Lower leg skin (tissue), 4 donors: ENCODE data around the gene TMEM132A. TPM values are rescaled to one million over a fixed set of nuclear protein-coding genes. Genes with fewer than 3 reads are reported as not detected.

Source experiments
- DNase-seq, 2 donors: peaks; one replicate each; pipeline ENCODE4 v3.0.0-alpha.2; 2019; ENCODE audit warnings: low spot score in 2 of 2
- H3K4me3 ChIP-seq: fragments of 200-600 bp; sonication (generic); 2 replicates; pipeline ENCODE4 v1.5.1; 2017; ENCODE audit warnings: mild to moderate bottlenecking, low read depth; ENCODE audit not compliant: poor library complexity, severe bottlenecking
- CTCF ChIP-seq, 3 donors: fragments of 450-650 bp; IDR thresholded peaks; one replicate each; pipeline ENCODE4 v1.5.1; 2016; ENCODE audit warnings: antibody characterized with exemption in 3 of 3, mild to moderate bottlenecking in 3 of 3, moderate library complexity in 2 of 3
- POLR2A ChIP-seq, 2 donors: fragments of 450-650 bp; IDR thresholded peaks; one replicate each; pipeline ENCODE4 v1.6.1; 2016 to 2017; ENCODE audit warnings: antibody characterized with exemption in 2 of 2, mild to moderate bottlenecking in 1 of 2, moderate library complexity in 1 of 2
- WGBS, 2 donors: methylation state at CpG; one replicate each; pipeline ENCODE4 v1.1.5; 2018; 5-methylcytosine and 5-hydroxymethylcytosine counted together
- intact Hi-C: fragments of 100-400 bp; cut with DNase I; formaldehyde crosslinking; loops from one replicate; pipeline ENCODE4 v1.15.0; 2023; ENCODE audit warnings: low total_unique reads
- total RNA-seq, 4 donors: library from RNA; depleted of rRNA; stranded (reverse); fragments of >200 nt; gene quantifications; one replicate each; pipeline ENCODE4 v1.1.0, GENCODE V29; 2016

TMEM132A gene
- total RNA-seq, 4 donors from 2014 or later: 2.9 to 13.7 (median 5.3) TPM

DNA sequence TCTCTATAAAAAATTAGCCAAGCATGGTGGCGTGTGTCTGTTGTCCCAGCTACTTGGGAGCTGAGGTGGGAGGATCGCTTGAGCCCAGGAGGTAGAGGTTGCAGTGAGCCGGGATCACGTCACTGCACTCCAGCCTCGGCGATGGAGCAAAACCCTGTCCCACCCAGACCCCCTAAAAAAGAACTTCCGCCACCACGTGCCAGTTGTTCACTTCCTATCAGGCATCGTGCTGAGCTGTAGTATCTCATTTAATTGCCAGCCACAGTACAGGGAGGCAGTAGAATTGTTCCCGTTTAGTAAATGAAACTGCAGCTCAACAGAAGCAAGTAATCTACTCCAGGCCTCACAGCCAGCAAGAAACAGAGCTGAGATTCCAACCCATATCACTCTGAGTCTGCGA lies 3.0 kb upstream of the TMEM132A start:
- intact Hi-C loops: no loop called here
- WGBS, 2 donors: 95 to 96% methylated on average over 11 of the region's 11 CpGs
- TF ChIP-seq POLR2A (IDR thresholded peaks at IDR 0.05) (no peak), CTCF (IDR thresholded peaks at IDR 0.05) (no peak)
- no peak for DNase-seq
- H3K4me3 ChIP-seq: no peak overlapping the region

- 87 to 92% methylated on average over 9 to 23 of the region's 23 CpGs for WGBS, 2 donors
- intact Hi-C loops: no loop called here
- no peak overlapping the region for H3K4me3 ChIP-seq
- TF ChIP-seq POLR2A (IDR thresholded peaks at IDR 0.05): no peak
- TF ChIP-seq CTCF (IDR thresholded peaks at IDR 0.05): no peak
- DNase-seq: no peak
These were observed 2.4 kb upstream of the TMEM132A start for GRCh38 chr11:60921777-60922335.

DNA sequence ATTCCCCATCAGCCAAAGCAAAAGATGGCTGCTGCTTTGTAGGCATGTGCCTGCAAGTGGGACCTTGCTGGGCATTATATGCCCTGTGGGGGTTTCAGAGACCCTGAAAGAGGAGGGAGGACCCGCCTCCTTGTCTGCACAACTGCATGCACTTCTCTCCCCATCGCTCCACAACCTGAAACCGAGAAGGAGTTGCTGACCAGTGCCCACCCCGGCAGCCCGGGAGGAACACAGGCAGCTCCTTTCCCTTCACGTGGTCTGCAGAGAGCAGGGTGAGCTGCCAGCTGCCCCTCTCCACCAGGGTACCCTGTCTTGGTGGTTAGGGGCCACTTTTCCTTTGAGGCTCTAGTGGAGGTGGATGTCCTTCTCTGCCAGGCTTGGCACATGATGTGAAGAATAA lies 1.4 kb upstream of the TMEM132A start:
- 85 to 90% methylated on average over 5 to 6 of the region's 6 CpGs for WGBS, 2 donors
- intact Hi-C loops: no loop called here
- no peak for DNase-seq
- TF ChIP-seq POLR2A (IDR thresholded peaks at IDR 0.05) (no peak), CTCF (IDR thresholded peaks at IDR 0.05) (no peak)
- no peak overlapping the region for H3K4me3 ChIP-seq

- TF ChIP-seq POLR2A (IDR thresholded peaks at IDR 0.05): no peak
- TF ChIP-seq CTCF (IDR thresholded peaks at IDR 0.05): no peak
- WGBS, 2 donors: 78 to 80% methylated on average over 5 of the region's 5 CpGs
- H3K4me3 ChIP-seq: no peak overlapping the region
- DNase-seq: no peak
- intact Hi-C loops: no loop called here
These were observed 934 bp upstream of the TMEM132A start for GRCh38 chr11:60923326-60923725.

- WGBS, 2 donors: 54 to 63% methylated on average over 6 of the region's 6 CpGs
- no peak for DNase-seq
- no peak overlapping the region for H3K4me3 ChIP-seq
- intact Hi-C loops: no loop called here
- TF ChIP-seq POLR2A (IDR thresholded peaks at IDR 0.05): no peak
- TF ChIP-seq CTCF (IDR thresholded peaks at IDR 0.05): no peak
These were observed 505 bp upstream of the TMEM132A start for GRCh38 chr11:60923800-60924109.
